ENCODE results near the gene LIG4. TPM values are rescaled to one million over a fixed set of nuclear protein-coding genes. Genes with fewer than 3 reads are reported as not detected.

Gene LIG4
- total and polyA plus RNA-seq, 2 of the 4 experiments (the other 2 are of a cell fraction), result 5.0 to 7.2 TPM

DNA sequence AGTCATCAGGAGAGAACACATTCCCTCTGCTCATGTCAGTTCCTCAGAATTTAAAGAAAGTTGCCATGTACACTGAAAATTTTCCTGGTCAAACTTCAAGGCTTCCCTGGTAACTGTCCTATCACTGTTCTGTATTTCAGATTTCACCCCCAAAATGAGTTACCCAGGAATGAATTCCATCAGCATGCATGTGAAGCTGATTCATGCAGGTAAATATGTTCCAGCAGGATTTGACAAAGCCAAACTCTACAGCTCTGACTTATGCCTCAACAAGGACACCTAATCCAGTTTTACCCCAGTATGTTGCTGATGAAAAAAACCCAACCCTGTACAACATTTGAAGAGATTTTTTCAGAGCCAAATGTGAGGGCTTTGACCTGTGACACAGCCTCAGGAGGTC is 21.5 kb downstream of the LIG4 start:
- Histone ChIP-seq H3K4ac (ENCODE audit: low read depth, low read length) (no peak overlapping the region), H2BK15ac (ENCODE audit: low read depth, low read length) (no peak overlapping the region), H3K9me1 (ENCODE audit: insufficient read depth, low read length) (no peaks in the 10 kb centered on the region), H2AFZ (replicated peaks; ENCODE audit: low read length, poor library complexity) (no peak overlapping the region), H4K20me1 (ENCODE audit: insufficient read depth, low read length) (no peaks in the 10 kb centered on the region), H3K56ac (ENCODE audit: extremely low read depth, insufficient read depth, low read length) (no peak overlapping the region), H2AK5ac (ENCODE audit: low read depth, low read length) (no peak overlapping the region), H3K27ac (ENCODE audit: insufficient read depth, low read length) (no peak overlapping the region), H3K4me1 (ENCODE audit: control insufficient read depth, insufficient read depth, low read length) (no peaks in the 10 kb centered on the region), H3K18ac (ENCODE audit: low read depth, low read length) (no peak overlapping the region), H3K4me3 (ENCODE audit: insufficient read depth, low read depth, low read length) (no peak overlapping the region), H3K9ac (ENCODE audit: low read depth, low read length) (no peak overlapping the region), H4K91ac (ENCODE audit: insufficient read depth, low read depth, low read length) (no peak overlapping the region), H3K23ac (ENCODE audit: low read depth, low read length) (no peak overlapping the region), H2BK20ac (ENCODE audit: low read depth, low read length) (no peak overlapping the region), H3K27me3 (ENCODE audit: control insufficient read depth, insufficient read depth, low read length) (no peaks in the 10 kb centered on the region), H4K8ac (ENCODE audit: low read depth in 2 of 2, low read length in 2 of 2) (no peak overlapping the region), H2BK120ac (ENCODE audit: low read depth, low read length) (no peak overlapping the region), H3K4me2 (ENCODE audit: low read depth, low read length) (no peak overlapping the region), H3K14ac (replicated peaks; ENCODE audit: low read depth, low read length) (no peak overlapping the region), H4K5ac (ENCODE audit: low read depth, low read length) (no peak overlapping the region), H3K79me1 (ENCODE audit: low read depth in 1 of 2, low read length in 2 of 2) (no peaks in the 10 kb centered on the region), H2BK5ac (ENCODE audit: low read depth, low read length, poor library complexity, severe bottlenecking) (no peak overlapping the region), H2AK9ac (replicated peaks; ENCODE audit: low read depth, low read length, poor library complexity) (no peak overlapping the region), H3K36me3 (ENCODE audit: control insufficient read depth, insufficient read depth, low read length) (no peaks in the 10 kb centered on the region), H3K9me3 (ENCODE audit: control insufficient read depth, insufficient read depth, low read length) (peaks cover 16% of the 10 kb centered on the region)
- in situ Hi-C loops (cut with MboI; ENCODE audit: low sequenced_read_pairs) (no loop called here), dilution Hi-C loops (cut with HindIII; ENCODE audit: low sequenced_read_pairs, unreplicated experiment) (no loop called here), intact Hi-C loops (cut with micrococcal nuclease) (no loop called here)
- no TSS peak for BruUV-seq (replicated peaks)
- TF ChIP-seq, protein P1, sequence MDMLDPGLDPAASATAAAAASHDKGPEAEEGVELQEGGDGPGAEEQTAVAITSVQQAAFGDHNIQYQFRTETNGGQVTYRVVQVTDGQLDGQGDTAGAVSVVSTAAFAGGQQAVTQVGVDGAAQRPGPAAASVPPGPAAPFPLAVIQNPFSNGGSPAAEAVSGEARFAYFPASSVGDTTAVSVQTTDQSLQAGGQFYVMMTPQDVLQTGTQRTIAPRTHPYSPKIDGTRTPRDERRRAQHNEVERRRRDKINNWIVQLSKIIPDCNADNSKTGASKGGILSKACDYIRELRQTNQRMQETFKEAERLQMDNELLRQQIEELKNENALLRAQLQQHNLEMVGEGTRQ (IDR thresholded peaks at IDR 0.05; ENCODE audit: low read depth, low read length), result no peak
- TF ChIP-seq MAFK (IDR thresholded peaks at IDR 0.05; ENCODE audit: low read depth, low read length) (no peak), BHLHE40 (IDR thresholded peaks at IDR 0.05; ENCODE audit: low read depth, low read length) (no peak), CHD1 (IDR thresholded peaks at IDR 0.05; ENCODE audit: low read depth, low read length) (no peak), RAD21 (IDR thresholded peaks at IDR 0.05; ENCODE audit: low read length) (no peak), MAZ (IDR thresholded peaks at IDR 0.05; ENCODE audit: borderline replicate concordance, low read depth, low read length) (no peak), CEBPB (IDR thresholded peaks at IDR 0.05; ENCODE audit: low read depth, low read length) (no peak), MXI1 (IDR thresholded peaks at IDR 0.05; ENCODE audit: borderline replicate concordance, low read depth, low read length) (no peak), RFX5 (IDR thresholded peaks at IDR 0.05; ENCODE audit: low read depth, low read length) (no peak), RCOR1 (IDR thresholded peaks at IDR 0.05; ENCODE audit: insufficient replicate concordance, low read length) (no peak)
- ChIA-PET POLR2A (ENCODE audit: unreplicated experiment) (no interaction called here), CTCF (no interaction called here)
- ATAC-seq (ENCODE audit: low read depth) (no peak), DNase-seq (no peak)
